Neural cell (in vitro differentiated cells): ENCODE results near the gene CLDN14.

ENCODE experiments used
- EP300 ChIP-seq: fragments of 450-650 bp; conservative IDR thresholded peaks from 2 replicates; pipeline ENCODE4 v1.6.1; 2014; ENCODE audit warnings: antibody characterized with exemption, mild to moderate bottlenecking, moderate library complexity; ENCODE audit not compliant: poor library complexity, severe bottlenecking
- EZH2 ChIP-seq: fragments of 200-600, 300-800 bp; shearing (Covaris generic), sonication (generic); IDR thresholded peaks from 2 replicates; pipeline ENCODE4 v1.6.1; 2014; ENCODE audit warnings: antibody characterized with exemption, low read length, borderline replicate concordance, mild to moderate bottlenecking; ENCODE audit not compliant: insufficient read depth, poor library complexity, severe bottlenecking
- MXI1 ChIP-seq: fragments of 450-650 bp; conservative IDR thresholded peaks from 2 replicates; pipeline ENCODE4 v1.6.1; 2014; ENCODE audit warnings: antibody characterized with exemption, mild to moderate bottlenecking; ENCODE audit not compliant: poor library complexity, severe bottlenecking
- POLR2AphosphoS5 ChIP-seq: IDR thresholded peaks from 2 replicates; pipeline ENCODE4 v1.6.1; 2012
- RAD21 ChIP-seq: fragments of 450-650 bp; conservative IDR thresholded peaks from 2 replicates; pipeline ENCODE4 v1.6.1; 2014; ENCODE audit warnings: antibody characterized with exemption, mild to moderate bottlenecking, moderate library complexity
- SMC3 ChIP-seq: fragments of 450-650 bp; conservative IDR thresholded peaks from 2 replicates; pipeline ENCODE4 v1.6.1; 2014; ENCODE audit warnings: antibody characterized with exemption, mild to moderate bottlenecking, moderate library complexity; ENCODE audit not compliant: poor library complexity
- TAF1 ChIP-seq: IDR thresholded peaks from 2 replicates; pipeline ENCODE4 v1.6.1; 2012; ENCODE audit warnings: low read depth
- TF ChIP-seq, protein P1 (sequence below): fragments of 450-650 bp; IDR thresholded peaks from 2 replicates; pipeline ENCODE4 v1.5.1; 2014; ENCODE audit warnings: antibody characterized with exemption, mild to moderate bottlenecking, moderate library complexity; ENCODE audit not compliant: poor library complexity, severe bottlenecking
- TF ChIP-seq, protein P2 (sequence below): IDR thresholded peaks from 2 replicates; pipeline ENCODE4 v1.6.1; 2012; ENCODE audit warnings: borderline replicate concordance

DNA sequence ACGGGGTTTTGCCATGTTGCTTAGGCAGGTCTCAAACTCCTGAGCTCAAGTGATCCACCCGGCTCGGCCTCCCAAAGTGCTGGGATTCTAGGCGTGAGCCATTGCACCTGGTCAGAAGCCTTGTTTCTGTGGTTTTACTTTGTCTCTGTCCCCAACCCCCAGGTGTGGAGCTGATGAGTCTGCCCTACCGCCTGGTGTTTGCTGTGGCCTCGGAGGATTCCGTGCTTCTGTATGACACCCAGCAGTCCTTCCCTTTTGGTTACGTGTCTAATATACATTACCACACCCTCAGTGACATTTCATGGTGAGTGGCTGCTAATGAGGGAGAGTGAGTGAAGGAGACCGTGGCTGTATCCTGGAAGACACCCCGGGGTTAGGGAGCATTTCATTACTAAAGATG lies 68.6 kb downstream of the CLDN14 start:
- TF ChIP-seq POLR2AphosphoS5 (no peak), EP300 (no peak), EZH2 (no peak), RAD21 (no peak), TAF1 (no peak), MXI1 (no peak), SMC3 (no peak)
- TF ChIP-seq, protein P1, sequence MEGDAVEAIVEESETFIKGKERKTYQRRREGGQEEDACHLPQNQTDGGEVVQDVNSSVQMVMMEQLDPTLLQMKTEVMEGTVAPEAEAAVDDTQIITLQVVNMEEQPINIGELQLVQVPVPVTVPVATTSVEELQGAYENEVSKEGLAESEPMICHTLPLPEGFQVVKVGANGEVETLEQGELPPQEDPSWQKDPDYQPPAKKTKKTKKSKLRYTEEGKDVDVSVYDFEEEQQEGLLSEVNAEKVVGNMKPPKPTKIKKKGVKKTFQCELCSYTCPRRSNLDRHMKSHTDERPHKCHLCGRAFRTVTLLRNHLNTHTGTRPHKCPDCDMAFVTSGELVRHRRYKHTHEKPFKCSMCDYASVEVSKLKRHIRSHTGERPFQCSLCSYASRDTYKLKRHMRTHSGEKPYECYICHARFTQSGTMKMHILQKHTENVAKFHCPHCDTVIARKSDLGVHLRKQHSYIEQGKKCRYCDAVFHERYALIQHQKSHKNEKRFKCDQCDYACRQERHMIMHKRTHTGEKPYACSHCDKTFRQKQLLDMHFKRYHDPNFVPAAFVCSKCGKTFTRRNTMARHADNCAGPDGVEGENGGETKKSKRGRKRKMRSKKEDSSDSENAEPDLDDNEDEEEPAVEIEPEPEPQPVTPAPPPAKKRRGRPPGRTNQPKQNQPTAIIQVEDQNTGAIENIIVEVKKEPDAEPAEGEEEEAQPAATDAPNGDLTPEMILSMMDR = no peak
- TF ChIP-seq, protein P2, sequence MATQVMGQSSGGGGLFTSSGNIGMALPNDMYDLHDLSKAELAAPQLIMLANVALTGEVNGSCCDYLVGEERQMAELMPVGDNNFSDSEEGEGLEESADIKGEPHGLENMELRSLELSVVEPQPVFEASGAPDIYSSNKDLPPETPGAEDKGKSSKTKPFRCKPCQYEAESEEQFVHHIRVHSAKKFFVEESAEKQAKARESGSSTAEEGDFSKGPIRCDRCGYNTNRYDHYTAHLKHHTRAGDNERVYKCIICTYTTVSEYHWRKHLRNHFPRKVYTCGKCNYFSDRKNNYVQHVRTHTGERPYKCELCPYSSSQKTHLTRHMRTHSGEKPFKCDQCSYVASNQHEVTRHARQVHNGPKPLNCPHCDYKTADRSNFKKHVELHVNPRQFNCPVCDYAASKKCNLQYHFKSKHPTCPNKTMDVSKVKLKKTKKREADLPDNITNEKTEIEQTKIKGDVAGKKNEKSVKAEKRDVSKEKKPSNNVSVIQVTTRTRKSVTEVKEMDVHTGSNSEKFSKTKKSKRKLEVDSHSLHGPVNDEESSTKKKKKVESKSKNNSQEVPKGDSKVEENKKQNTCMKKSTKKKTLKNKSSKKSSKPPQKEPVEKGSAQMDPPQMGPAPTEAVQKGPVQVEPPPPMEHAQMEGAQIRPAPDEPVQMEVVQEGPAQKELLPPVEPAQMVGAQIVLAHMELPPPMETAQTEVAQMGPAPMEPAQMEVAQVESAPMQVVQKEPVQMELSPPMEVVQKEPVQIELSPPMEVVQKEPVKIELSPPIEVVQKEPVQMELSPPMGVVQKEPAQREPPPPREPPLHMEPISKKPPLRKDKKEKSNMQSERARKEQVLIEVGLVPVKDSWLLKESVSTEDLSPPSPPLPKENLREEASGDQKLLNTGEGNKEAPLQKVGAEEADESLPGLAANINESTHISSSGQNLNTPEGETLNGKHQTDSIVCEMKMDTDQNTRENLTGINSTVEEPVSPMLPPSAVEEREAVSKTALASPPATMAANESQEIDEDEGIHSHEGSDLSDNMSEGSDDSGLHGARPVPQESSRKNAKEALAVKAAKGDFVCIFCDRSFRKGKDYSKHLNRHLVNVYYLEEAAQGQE = no peak
